ENCODE data around the gene COMMD1.

- TF ChIP-seq POLR2A (IDR thresholded peaks at IDR 0.05; ENCODE audit: low read length) = no peak
- no peak for TF ChIP-seq GATA1 (IDR thresholded peaks at IDR 0.05; ENCODE audit: low read depth, low read length)
Observed at GRCh38 chr2:62089658-62090057, 184.2 kb downstream of the COMMD1 start.
